CD14-positive monocyte (primary cell): Measurements from ENCODE around the gene VILL. TPM values are rescaled to one million over a fixed set of nuclear protein-coding genes. Genes with fewer than 3 reads are reported as not detected.

ENCODE experiments used
- DNase-seq, 3 donors: peaks; one replicate each; pipeline ENCODE4 v3.0.0-alpha.2; 2011 to 2022
- H2AFZ ChIP-seq: 2 replicates; pipeline ENCODE4 v1.6.0; 2012; ENCODE audit warnings: mild to moderate bottlenecking, low read depth, low read length, inconsistent platforms; ENCODE audit not compliant: insufficient read depth, poor library complexity, severe bottlenecking
- H3K27ac ChIP-seq, 2 donors: 1 replicate in 1 of 2; 2 replicates in 1 of 2; pipeline ENCODE4 v1.5.1; 2012 to 2013; ENCODE audit warnings: low read length in 2 of 2, control low read depth in 1 of 2, inconsistent platforms in 1 of 2, low read depth in 1 of 2, mild to moderate bottlenecking in 1 of 2
- H3K27me3 ChIP-seq, 2 donors: one replicate each; pipeline versions ENCODE4 v1.6.0 to v1.6.1; 2011 to 2013; ENCODE audit warnings: low read length in 2 of 2; ENCODE audit not compliant: control insufficient read depth in 2 of 2, insufficient read depth in 2 of 2
- H3K36me3 ChIP-seq, 2 donors: replicated peaks in 1 of 2; 1 replicate in 1 of 2; 2 replicates in 1 of 2; pipeline versions ENCODE4 v1.5.1 to v1.6.1; 2012 to 2013; ENCODE audit warnings: low read length in 2 of 2, control low read depth in 1 of 2, inconsistent platforms in 1 of 2, mild to moderate bottlenecking in 1 of 2; ENCODE audit not compliant: insufficient read depth in 2 of 2, control insufficient read depth in 1 of 2
- H3K4me1 ChIP-seq, 2 donors: 1 replicate in 1 of 2; 2 replicates in 1 of 2; pipeline versions ENCODE4 v1.5.1 to v1.6.1; 2012 to 2013; ENCODE audit warnings: low read length in 2 of 2, control low read depth in 1 of 2, inconsistent platforms in 1 of 2, mild to moderate bottlenecking in 1 of 2, moderate library complexity in 1 of 2; ENCODE audit not compliant: insufficient read depth in 2 of 2, control insufficient read depth in 1 of 2
- H3K4me2 ChIP-seq: replicated peaks from 2 replicates; pipeline ENCODE3; 2012; ENCODE audit warnings: low read length, moderate library complexity, mild to moderate bottlenecking; ENCODE audit not compliant: poor library complexity, severe bottlenecking; ENCODE audit errors: extremely low read depth
- H3K4me3 ChIP-seq, 3 experiments: fragments of 200-600 bp in 1 of 3; sonication (generic) in 1 of 3; replicated peaks in 1 of 3; 1 replicate in 2 of 3; 2 replicates in 1 of 3; pipeline ENCODE4 v1.5.1; 2011 to 2013; ENCODE audit warnings: low read length in 3 of 3, mild to moderate bottlenecking in 3 of 3, control low read depth in 2 of 3, low read depth in 2 of 3, inconsistent platforms in 1 of 3, moderate library complexity in 1 of 3
- H3K79me2 ChIP-seq: 2 replicates; pipeline ENCODE4 v1.6.0; 2012; ENCODE audit warnings: mild to moderate bottlenecking, control low read depth, inconsistent platforms, low read length, moderate library complexity; ENCODE audit not compliant: insufficient read depth
- H3K9ac ChIP-seq: 2 replicates; pipeline ENCODE4 v1.6.0; 2017; ENCODE audit warnings: low read length, mild to moderate bottlenecking; ENCODE audit not compliant: insufficient read depth, poor library complexity, severe bottlenecking
- H3K9me3 ChIP-seq, 2 donors: replicated peaks in 1 of 2; 1 replicate in 1 of 2; 2 replicates in 1 of 2; pipeline versions ENCODE4 v1.5.1 to v1.6.1; 2012 to 2013; ENCODE audit warnings: low read length in 2 of 2, control low read depth in 1 of 2; ENCODE audit not compliant: control insufficient read depth in 1 of 2, insufficient read depth in 1 of 2
- H4K20me1 ChIP-seq: 2 replicates; pipeline ENCODE4 v1.6.0; 2012; ENCODE audit warnings: mild to moderate bottlenecking, low read length, control low read depth, moderate library complexity; ENCODE audit not compliant: insufficient read depth
- H3K27ac Mint-ChIP-seq, 7 donors: one replicate each; pipeline ENCODE4 v1.8.0; 2020; ENCODE audit warnings: mild to moderate bottlenecking in 7 of 7, mixed read lengths in 7 of 7, moderate library complexity in 6 of 7, inconsistent platforms in 2 of 7
- H3K27me3 Mint-ChIP-seq, 3 donors: one replicate each; pipeline ENCODE4 v1.8.0; 2021 to 2022; ENCODE audit warnings: low read depth in 3 of 3, mild to moderate bottlenecking in 3 of 3, mixed read lengths in 3 of 3, moderate library complexity in 3 of 3, inconsistent platforms in 1 of 3
- H3K36me3 Mint-ChIP-seq, 2 donors: one replicate each; pipeline ENCODE4 v1.8.0; 2020; ENCODE audit warnings: mixed read lengths in 2 of 2, inconsistent platforms in 1 of 2, mild to moderate bottlenecking in 1 of 2
- H3K4me1 Mint-ChIP-seq: one replicate; pipeline ENCODE4 v1.8.0; 2020; ENCODE audit warnings: mild to moderate bottlenecking, mixed read lengths
- H3K4me3 Mint-ChIP-seq, 2 donors: one replicate each; pipeline ENCODE4 v1.8.0; 2020; ENCODE audit warnings: mild to moderate bottlenecking in 2 of 2, mixed read lengths in 2 of 2, moderate library complexity in 1 of 2
- H3K9me3 Mint-ChIP-seq, 7 donors: one replicate each; pipeline ENCODE4 v1.8.0; 2020 to 2022; ENCODE audit warnings: mixed read lengths in 7 of 7, mild to moderate bottlenecking in 6 of 7, moderate library complexity in 6 of 7, inconsistent platforms in 2 of 7
- CTCF ChIP-seq: fragments of 200-600 bp; IDR thresholded peaks from one replicate; pipeline ENCODE4 v1.8.0; 2022; ENCODE audit warnings: antibody characterized with exemption, mild to moderate bottlenecking
- WGBS: methylation state at CpG from one replicate; pipeline ENCODE4 v1.1.5; 2013; ENCODE audit warnings: missing lambda C conversion rate; ENCODE audit not compliant: insufficient coverage; 5-methylcytosine and 5-hydroxymethylcytosine counted together
- intact Hi-C, 2 donors: fragments of 100-400 bp; cut with micrococcal nuclease; formaldehyde crosslinking; loops; one replicate each; pipeline versions ENCODE4 v1.15.0 to v1.15.1; 2023
- polyA plus RNA-seq, 3 donors: library from polyadenylated mRNA; depleted of rRNA in 1 of 3; unstranded in 2 of 3; stranded (reverse) in 1 of 3; fragments of 300-500 nt in 2 of 3; fragments of >200 nt in 1 of 3; fragmentation: Illumina TruSeq in 2 of 3; gene quantifications; 1 replicate in 2 of 3; 2 replicates in 1 of 3; pipeline ENCODE4 v1.2.3, GENCODE V29; 2012 to 2021

The VILL gene
- polyA plus RNA-seq, 3 donors, result 4.4 to 29.1 (median 7.4) TPM

GRCh38 chr3:37991109-37991508 is 523 bp downstream of the VILL start:
- H3K9ac ChIP-seq, result no peak overlapping the region
- no peak overlapping the region for H2AFZ ChIP-seq
- Mint-ChIP-seq H3K9me3 (no peaks in the 10 kb centered on the region), H3K27ac (no peak overlapping the region), H3K4me1 (peaks cover 61% of the 10 kb centered on the region), H3K4me3 (no peak overlapping the region), H3K36me3 (peaks cover 6% of the 10 kb centered on the region in 2 donors), H3K27me3 (peaks cover 2 to 4% (median 2%) of the 10 kb centered on the region in 3 donors)
- H4K20me1 ChIP-seq, result no peaks in the 10 kb centered on the region
- no peak for TF ChIP-seq CTCF
- peaks cover 19% of the 10 kb centered on the region for H3K79me2 ChIP-seq
- H3K27ac ChIP-seq, result no peak overlapping the region
- no peaks in the 10 kb centered on the region for H3K27me3 ChIP-seq
- DNase-seq, result no peak
- intact Hi-C loops, result no loop called here
- peaks cover 50 to 65% of the 10 kb centered on the region in 2 donors for H3K4me1 ChIP-seq
- H3K4me2 ChIP-seq, result no peak overlapping the region
- no peaks in the 10 kb centered on the region for H3K9me3 ChIP-seq
- 68% methylated on average over 4 of the region's 6 CpGs for WGBS
- H3K4me3 ChIP-seq, result no peak overlapping the region
- peaks cover 3 to 8% of the 10 kb centered on the region in 2 donors for H3K36me3 ChIP-seq

- Histone ChIP-seq H3K4me1 (peaks cover 51 to 66% of the 10 kb centered on the region in 2 donors), H3K4me2 (no peak overlapping the region), H2AFZ (no peak overlapping the region), H3K27ac (no peak overlapping the region), H3K27me3 (no peaks in the 10 kb centered on the region), H3K79me2 (peaks cover 25% of the 10 kb centered on the region), H3K4me3 (no peak overlapping the region), H3K9ac (no peak overlapping the region), H3K36me3 (peaks cover 5 to 12% of the 10 kb centered on the region in 2 donors), H4K20me1 (no peaks in the 10 kb centered on the region), H3K9me3 (no peaks in the 10 kb centered on the region)
- peaks cover 2 to 6% (median 2%) of the 10 kb centered on the region in 3 donors for H3K27me3 Mint-ChIP-seq
- H3K27ac Mint-ChIP-seq, result peak overlapping the region in 2 of 7 donors; percentile 19 to 55
- H3K36me3 Mint-ChIP-seq, result peaks cover 12 to 13% of the 10 kb centered on the region in 2 donors
- TF ChIP-seq CTCF, result no peak
- DNase-seq, result no peak
- WGBS, result 97% methylated on average over 7 of the region's 7 CpGs
- intact Hi-C loops, result no loop called here
- H3K9me3 Mint-ChIP-seq, result no peaks in the 10 kb centered on the region
- H3K4me1 Mint-ChIP-seq, result peaks cover 64% of the 10 kb centered on the region
- no peak overlapping the region for H3K4me3 Mint-ChIP-seq
Measured at GRCh38 chr3:37991823-37992222, 1.2 kb downstream of the VILL start.
